HG03342 (cell line): Measurements from ENCODE around the gene BTG2.
"Not testable (repeated sequence)": the region's sequence is repeated elsewhere in the genome, so short reads cannot be mapped to it uniquely, and the experiment has no call there.

Experiments
- ATAC-seq: cut with Tn5 transposase; IDR thresholded peaks from one replicate; pipeline ENCODE4 v1.9.1; 2021; ENCODE audit warnings: mild to moderate bottlenecking, moderate library complexity; ENCODE audit not compliant: unreplicated experiment

Gene BTG2

GRCh38 chr1:203304919-203305808 is at the start of gene BTG2:
Gene BTG2 (plus strand): TSS chr1:203305519. CDS start chr1:203305607, 88 bp downstream.
- peak; percentile 67 for ATAC-seq

DNA sequence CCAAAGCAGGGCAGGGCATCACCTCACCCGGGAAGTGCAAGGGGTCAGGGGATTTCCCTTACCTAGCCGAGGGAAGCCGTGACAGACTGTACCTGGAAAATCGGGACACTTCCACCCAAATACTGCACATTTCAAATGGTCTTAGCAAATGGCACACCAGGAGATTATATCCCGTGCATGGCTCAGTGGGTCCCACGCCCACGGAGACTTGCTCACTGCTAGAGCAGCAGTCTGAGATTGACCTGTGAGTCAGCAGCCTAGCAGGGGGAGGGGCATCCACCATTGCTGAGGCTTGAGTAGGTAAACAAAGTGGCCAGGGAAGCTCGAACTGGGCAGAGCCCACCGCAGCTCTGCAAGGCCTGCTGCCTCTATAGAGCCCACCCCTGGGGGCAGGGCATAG is 48.7 kb upstream of the BTG2 start:
- ATAC-seq, result not testable (repeated sequence)

DNA sequence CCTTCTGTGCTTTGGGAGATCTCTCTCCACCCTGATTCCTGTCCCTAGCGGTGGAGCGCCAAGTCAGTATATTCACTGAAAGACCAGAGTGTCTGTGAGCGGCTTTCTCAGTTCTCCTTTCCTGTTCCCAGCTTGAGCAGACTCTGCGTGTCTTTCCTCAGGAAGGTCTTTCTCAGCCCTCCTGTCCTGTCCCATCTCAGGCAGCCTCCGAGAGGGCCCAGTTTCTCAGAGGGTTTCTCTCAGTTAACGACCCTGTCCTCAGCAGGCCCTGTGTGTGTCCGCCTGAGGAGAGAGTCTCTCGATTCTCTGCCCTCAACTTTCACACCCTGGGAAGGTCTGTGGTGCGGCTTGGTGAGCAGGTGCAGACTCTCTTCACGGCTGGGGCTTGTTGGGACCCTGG is 41.8 kb upstream of the BTG2 start:
- ATAC-seq, result no peak

GRCh38 chr1:203264052-203264501 is 41.2 kb upstream of the BTG2 start:
- ATAC-seq, result no peak

DNA sequence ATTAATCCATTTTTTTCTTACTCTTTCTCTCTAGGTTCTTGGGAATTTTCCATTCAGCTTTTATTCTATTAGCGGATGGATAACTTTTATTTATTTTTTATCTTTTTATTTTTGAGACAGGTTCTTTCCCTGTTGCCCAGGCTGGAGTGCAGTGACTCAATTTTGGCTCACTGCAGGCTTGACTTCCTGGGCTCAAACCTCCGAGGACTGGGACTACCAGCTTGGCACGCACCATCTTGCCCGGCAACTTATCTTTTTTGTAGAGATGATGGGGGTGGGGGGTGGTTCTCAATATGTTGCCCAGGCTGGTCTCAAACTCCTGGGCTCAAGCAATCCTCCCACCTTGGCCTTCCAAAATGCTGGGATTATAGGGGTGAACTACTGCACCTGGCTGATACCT is 39.8 kb upstream of the BTG2 start:
- ATAC-seq, result no peak

DNA sequence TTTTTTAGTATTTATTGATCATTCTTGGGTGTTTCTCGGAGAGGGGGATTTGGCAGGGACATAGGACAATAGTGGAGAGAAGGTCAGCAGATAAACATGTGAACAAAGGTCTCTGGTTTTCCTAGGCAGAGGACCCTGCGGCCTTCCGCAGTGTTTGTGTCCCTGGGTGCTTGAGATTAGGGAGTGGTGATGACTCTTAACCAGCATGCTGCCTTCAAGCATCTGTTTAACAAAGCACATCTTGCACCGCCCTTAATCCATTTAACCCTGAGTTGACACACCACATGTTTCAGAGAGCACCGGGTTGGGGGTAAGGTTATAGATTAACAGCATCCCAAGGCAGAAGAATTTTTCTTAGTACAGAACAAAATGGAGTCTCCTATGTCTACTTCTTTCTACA is 39.2 kb upstream of the BTG2 start:
- ATAC-seq, result not testable (repeated sequence)

DNA sequence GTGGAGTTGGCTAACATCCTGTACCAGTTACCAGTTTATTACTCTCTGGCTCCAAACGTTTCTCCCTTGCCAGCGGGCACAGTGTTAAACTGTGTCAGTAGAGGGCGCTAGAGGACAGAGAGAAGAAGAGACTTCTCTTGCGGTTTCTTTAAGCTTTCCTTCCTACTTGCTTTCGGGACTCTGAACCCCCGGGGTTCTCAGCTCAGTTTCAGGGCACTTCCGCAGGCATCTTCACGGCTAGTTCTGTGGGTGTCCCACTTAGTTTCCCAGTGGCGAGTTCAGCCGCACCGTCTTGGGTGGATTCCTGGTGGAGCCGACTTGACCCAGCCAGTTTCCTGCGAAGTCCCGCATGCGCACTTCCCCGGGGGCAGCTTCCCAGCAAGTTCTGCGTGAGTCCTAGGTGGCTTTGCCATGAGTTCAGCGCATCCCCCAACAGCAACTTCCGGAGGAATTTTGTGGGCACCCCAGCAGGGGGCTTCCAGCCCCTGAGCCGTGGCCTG is 37.9 kb upstream of the BTG2 start:
- peak; percentile 62 for ATAC-seq

DNA sequence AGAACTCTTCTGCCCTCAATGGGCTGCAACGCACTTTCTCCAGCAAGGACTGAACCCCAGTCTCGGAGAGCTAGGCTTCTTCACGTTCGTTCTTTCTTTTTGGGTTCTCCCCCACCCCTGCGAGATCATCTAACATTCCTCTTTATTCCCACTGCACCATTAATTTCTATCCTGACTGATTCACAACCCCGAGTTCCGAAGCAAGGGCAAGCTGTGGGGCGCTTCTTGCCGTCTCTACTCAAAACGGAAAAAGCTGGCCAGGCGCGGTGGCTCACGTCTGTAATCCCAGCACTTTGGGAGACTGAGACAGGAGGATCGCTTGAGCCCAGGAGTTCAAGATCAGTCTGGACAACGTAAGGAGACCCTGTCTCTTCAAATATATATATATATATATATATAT is 37.4 kb upstream of the BTG2 start:
- ATAC-seq, result no peak

DNA sequence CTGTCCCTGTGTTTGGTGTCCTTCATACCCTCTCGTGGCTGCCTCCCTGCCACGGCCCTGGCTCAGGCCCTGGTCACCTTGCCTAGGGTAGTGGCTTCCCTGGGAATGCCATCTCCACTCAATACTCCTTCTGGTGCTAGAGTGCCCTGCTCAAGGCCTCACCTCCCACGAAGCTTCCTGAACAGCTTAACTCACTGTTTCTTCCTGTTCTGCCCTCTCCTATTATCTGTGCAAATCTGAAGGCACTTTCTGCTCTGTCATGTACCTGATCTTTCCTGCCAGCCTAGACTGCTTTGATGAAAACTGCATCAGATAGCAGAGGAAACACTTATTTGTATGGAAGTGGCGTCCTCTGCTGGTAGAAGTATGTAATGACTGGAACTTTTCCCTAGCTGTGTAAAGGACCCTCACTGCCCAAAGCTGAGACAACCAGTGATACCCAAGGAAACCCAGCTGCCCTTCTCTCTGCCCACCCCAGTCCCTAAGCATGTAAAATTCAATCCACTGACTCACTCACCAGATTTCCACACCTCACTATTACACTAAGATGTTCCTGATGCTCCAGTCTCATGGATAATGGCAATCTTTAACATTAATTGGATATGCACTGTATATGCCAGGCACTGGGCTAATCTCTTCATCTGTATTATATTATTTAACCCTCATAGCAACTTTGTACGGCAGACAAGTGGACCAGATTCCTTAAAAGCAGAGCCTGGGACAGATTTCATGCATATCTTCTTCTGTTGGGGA is 36.2 kb upstream of the BTG2 start:
- no peak for ATAC-seq

DNA sequence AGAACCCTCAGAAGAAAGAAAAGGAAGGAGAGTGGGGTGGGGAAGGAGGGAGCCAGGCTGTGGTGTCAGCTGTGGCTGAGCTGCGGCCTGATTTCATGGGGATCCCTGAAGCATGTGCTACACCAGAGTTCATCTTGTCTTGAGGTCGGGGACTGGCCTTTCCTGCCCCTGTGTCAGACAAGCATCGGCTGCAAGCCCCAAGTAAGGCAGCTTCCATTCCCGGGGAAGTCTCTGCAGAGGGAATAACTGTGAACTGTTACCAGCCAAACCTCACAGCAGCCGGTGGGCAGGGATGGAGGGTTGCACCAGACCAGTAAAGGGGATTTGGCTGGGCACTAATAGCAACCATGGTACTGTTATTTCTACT is 35.7 kb upstream of the BTG2 start:
- no peak for ATAC-seq

- no peak for ATAC-seq
Observed at GRCh38 chr1:203270448-203270847, 34.9 kb upstream of the BTG2 start.

DNA sequence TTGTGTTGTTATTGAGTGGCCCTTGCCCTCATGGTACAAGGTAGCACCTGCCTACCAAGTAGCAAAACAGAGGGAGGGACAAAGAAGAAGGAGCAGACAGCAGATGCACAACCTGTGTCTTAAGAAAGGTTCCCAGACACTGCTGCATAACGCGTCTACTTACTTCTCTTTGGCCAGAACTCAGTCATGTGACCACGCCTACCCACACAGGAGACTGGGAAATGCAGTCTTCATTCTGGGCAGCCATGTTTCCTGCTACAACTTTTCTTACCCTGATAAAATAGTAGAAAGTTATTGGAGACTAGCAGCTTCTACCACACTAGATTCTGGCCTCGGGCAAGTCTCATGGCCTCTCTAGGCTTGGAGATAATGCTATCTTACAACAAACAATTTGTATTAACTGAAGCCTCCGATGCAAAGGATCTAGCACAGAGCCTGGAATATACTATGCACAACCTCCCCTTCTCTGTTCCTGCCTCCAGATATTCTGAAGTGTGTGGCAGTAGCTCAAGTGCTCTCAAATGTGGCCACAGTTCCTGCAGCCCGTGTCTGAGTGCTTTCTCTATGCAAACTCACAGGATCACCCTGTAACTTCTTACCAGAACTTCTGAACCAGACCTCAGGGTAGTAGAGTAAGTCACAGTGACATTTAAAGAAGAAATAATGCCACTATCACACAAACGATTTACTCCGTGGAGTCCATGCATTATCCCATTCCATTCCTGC is 34.1 kb upstream of the BTG2 start:
- ATAC-seq, result peak; percentile 37

DNA sequence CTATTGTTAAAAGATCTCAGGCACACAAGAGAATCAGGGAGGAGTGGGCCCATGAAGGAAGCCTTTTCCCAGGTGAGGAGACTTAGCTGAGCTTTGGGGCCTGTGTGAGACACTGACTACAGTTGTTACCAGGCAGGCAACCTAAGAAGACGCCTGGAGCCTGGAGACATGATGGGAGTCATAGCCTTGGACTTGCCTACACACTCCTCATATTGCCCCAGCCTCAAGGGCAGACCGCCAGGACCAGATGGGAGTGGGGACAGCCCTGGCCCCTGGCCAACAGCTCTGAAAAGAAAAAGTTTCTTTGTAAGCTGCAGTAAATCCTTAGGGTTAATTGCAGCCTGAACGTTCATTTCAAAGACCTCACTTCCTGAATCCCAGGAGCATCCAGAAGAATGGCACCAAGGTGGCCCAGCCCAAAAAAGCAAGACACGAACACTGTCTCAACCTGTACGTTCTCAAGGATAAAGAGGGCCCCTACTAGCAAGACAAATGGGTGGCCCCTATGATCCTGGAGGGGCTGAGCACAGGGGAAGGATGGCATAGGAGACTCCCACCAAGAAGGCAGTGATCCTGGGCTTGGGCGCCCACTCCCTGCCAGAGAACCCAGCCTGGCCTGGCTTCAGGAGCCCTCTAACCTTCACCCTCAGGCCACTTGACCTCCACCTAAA is 33.2 kb upstream of the BTG2 start:
- no peak for ATAC-seq

- ATAC-seq, result no peak
Observed at GRCh38 chr1:203272633-203273205, 32.6 kb upstream of the BTG2 start.

DNA sequence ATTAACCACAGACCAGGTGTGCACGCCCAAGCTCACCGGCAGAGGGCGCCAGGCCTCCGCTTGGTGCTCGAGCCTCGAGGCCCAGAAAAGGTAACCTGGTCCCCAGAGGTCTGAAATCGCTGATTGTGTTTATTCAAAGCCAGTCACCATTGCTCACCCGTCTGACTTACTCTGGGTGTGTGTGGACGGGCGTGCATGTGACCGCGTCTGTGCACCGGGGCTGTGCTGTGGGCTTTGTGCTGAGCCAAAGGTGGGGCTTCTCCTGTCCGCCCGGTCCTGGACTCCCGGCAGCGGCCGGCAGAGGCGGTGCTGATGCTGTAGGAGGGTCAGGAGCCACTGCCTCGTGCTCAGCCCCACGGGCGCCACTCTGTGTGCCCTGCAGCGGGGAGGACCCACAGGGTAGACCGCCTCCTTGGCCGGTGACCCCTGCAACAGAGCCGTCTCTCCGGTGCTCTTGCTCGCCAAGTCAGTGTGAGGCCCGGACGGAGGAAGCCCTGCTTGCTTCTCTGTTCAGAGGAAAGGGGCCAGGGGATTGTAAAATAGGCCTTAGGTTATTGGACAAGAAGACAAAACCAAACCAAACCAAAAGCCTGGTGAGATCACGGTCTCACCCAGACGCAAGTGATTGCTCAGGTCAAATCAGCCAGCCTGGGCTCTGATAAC is 32.0 kb upstream of the BTG2 start:
- peak; percentile 51 for ATAC-seq

- peak; percentile 8 for ATAC-seq
Observed at GRCh38 chr1:203273869-203274602, 31.3 kb upstream of the BTG2 start.

DNA sequence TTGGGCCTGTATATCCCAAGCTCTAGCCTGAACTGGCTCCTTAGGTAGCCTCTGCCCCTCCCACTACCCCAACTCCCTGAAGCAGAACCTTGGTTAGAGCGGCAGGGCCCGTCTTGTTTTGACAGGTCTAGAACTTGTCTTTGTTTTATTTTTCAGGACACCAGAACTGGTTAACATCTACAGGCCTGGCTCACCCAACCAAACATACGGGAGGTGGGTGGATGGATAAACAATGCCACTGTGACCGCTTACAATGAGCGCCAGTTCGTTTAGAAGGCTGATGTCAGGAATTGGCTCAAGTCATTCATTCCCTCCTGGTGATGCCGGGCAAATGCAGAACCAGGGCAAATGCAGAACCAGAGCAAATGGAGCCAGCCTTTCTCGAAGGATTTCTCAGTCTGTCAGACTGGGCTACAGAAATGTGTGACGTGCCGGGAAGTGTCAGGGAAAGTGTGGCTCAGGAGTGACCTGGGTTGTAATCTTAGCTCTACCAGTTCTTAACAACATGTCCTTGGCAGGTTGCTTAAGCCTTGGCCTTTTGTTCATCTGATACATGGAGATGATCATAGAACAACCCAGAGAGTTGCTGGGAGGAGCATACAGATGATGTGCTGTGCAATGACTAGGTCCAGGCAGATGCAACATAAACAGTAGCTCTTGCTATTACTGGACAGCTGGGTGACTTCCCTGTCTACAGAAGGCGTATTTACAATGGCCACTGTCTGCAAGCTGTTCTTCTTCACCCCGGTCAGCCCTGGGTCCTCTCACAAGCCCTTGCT is 30.5 kb upstream of the BTG2 start:
- no peak for ATAC-seq

DNA sequence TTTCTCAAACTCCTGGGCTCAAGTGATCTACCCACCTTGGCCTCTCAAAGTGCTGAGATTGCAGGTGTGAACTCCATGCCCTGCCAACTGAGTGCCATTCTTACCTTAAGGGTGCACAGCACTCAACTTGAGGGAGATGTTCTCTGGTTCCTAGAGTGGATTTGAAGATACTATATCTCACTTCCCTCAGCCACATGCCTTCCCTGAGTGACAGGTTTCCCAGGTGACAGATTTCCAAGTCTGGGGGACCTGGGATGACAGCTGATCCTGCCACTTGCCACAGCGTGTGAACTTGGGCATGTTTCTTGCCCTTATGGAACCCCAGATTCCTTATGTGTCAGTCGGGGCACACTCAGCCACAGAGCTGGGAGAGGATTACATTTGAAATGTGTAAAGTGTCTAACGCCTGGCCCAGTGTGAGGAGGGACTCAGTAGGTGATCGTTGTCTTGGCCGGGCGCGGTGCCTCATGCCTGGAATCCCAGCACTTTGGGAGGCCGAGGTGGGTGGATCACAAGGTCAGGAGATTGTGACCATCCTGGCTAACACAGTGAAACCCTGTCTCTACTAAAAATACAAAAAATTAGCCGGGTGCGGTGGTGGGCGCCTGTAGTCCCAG is 29.6 kb upstream of the BTG2 start:
- no peak for ATAC-seq
